HL-60 (cell line): ENCODE data around the gene VPS13A.

Experiments
- DNase-seq, 2 experiments: peaks; one replicate each; pipeline ENCODE4 v3.0.0-alpha.2; 2010 to 2020; ENCODE audit warnings: low read depth in 1 of 2, low spot score in 1 of 2
- H3K27ac ChIP-seq: fragments of 250-450 bp; sonication (Bioruptor Pico); replicated peaks from 2 replicates; pipeline ENCODE4 v1.5.1; 2020; ENCODE audit warnings: mild to moderate bottlenecking, moderate library complexity
- H3K27me3 ChIP-seq: fragments of 250-450 bp; sonication (Bioruptor Pico); 2 replicates; pipeline ENCODE4 v1.5.1; 2021; ENCODE audit warnings: mild to moderate bottlenecking, moderate library complexity; ENCODE audit not compliant: insufficient read depth, poor library complexity, severe bottlenecking
- H3K4me3 ChIP-seq: replicated peaks from 2 replicates; pipeline ENCODE4 v1.5.1; 2011; ENCODE audit warnings: mild to moderate bottlenecking, control low read depth, low read length; ENCODE audit not compliant: insufficient read depth
- CTCF ChIP-seq: IDR thresholded peaks from one replicate; pipeline ENCODE4 v1.5.1; 2011; ENCODE audit warnings: low read length, control low read depth, inconsistent platforms; ENCODE audit not compliant: insufficient read depth
- GABPA ChIP-seq: IDR thresholded peaks from 2 replicates; pipeline ENCODE4 v1.6.1; 2012; ENCODE audit warnings: low read depth
- POLR2AphosphoS5 ChIP-seq: IDR thresholded peaks from 2 replicates; pipeline ENCODE4 v1.6.1; 2012; ENCODE audit warnings: low read depth
- REST ChIP-seq: IDR thresholded peaks from 2 replicates; pipeline ENCODE4 v1.6.1; 2012; ENCODE audit warnings: low read depth; ENCODE audit not compliant: insufficient replicate concordance
- SPI1 ChIP-seq: IDR thresholded peaks from 2 replicates; pipeline ENCODE4 v1.6.1; 2012; ENCODE audit warnings: low read depth, mild to moderate bottlenecking, borderline replicate concordance

Gene VPS13A

GRCh38 chr9:77188242-77188641, 10.9 kb downstream of the VPS13A start:
- no peak overlapping the region for H3K4me3 ChIP-seq
- no peaks in the 10 kb centered on the region for H3K27me3 ChIP-seq
- H3K27ac ChIP-seq = no peak overlapping the region
- TF ChIP-seq CTCF (no peak), POLR2AphosphoS5 (no peak), REST (no peak), SPI1 (no peak), GABPA (no peak)
- no peak for DNase-seq

- no peak overlapping the region for H3K4me3 ChIP-seq
- H3K27ac ChIP-seq = no peak overlapping the region
- no peaks in the 10 kb centered on the region for H3K27me3 ChIP-seq
- DNase-seq = no peak
- TF ChIP-seq SPI1 (no peak), GABPA (no peak), CTCF (no peak), REST (no peak), POLR2AphosphoS5 (no peak)
Observed at GRCh38 chr9:77194423-77194822, 17.1 kb downstream of the VPS13A start.

- DNase-seq = no peak
- Histone ChIP-seq H3K27me3 (no peaks in the 10 kb centered on the region), H3K4me3 (no peak overlapping the region), H3K27ac (no peak overlapping the region)
- TF ChIP-seq GABPA (no peak), SPI1 (no peak), POLR2AphosphoS5 (no peak), REST (no peak), CTCF (no peak)
Observed at GRCh38 chr9:77210116-77210515, 32.8 kb downstream of the VPS13A start.
